RKO (cell line): ENCODE results near the gene USP21.
A peak's percentile ranks its signal among the peaks of the same experiment; 100 is the strongest.

Source experiments
- DNase-seq: peaks from one replicate; pipeline ENCODE4 v3.0.0-alpha.2; 2016; ENCODE audit warnings: low spot score

Gene USP21

GRCh38 chr1:161137881-161138280 is 21.4 kb upstream of the USP21 start:
- no peak for DNase-seq

DNA sequence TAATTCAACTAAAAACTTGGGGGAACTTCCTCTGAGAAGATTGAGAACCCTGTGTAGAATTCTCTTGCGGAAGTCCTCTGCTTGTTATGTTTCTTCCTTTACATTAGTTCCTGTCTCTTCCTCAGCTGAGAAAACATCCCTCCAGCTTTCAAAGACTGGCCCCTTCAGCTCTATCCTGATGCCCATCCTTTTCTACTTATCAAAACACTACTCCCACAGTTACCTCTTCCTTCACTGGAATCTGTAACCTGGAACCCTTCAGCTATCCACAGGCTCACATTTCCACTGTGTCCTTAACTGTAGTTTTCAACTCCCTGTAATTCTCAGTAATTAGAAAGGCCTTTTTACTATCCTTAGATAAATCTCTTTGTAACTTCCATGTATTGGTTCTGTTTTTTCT is 20.9 kb upstream of the USP21 start:
- DNase-seq: no peak

GRCh38 chr1:161139766-161140165 is 19.5 kb upstream of the USP21 start:
- DNase-seq: peak; percentile 57

GRCh38 chr1:161140755-161141400 is 18.4 kb upstream of the USP21 start:
- no peak for DNase-seq

GRCh38 chr1:161145832-161146231 is 13.5 kb upstream of the USP21 start:
- no peak for DNase-seq

- no peak for DNase-seq
Measured at GRCh38 chr1:161153176-161153575, 6.1 kb upstream of the USP21 start.

DNA sequence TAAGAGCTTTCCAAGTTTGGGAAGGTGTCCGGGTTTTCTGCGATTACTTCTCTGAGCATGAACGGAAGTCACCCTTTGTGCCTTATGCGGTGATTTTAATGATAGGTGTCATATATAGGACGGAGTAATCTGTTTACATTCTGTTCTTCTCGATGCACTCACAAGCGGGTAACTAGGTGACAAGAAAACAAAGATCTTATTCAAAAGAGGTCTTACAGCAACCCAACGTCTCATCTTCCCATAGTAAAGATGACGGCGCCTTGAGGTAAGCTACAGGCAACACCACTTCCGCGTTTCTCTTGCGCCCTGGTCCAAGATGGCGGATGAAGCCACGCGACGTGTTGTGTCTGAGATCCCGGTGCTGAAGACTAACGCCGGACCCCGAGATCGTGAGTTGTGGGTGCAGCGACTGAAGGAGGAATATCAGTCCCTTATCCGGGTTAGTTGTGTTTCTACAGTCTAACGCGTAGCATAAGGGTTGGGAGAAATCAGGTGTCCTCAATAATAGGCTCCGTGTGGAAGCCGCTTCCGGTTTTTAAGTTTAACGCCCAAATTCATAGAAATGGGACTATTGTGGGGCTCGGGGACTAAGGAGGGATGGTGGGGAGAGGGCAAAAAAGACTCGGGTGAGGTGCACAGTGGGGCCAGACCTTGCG is 5.5 kb upstream of the USP21 start, which contains the start of gene UFC1:
Gene UFC1, plus strand, starts transcription at position 297 of the 656 bp plus-strand sequence. Its CDS starts 20 bp downstream, at position 317.
- peak; percentile 95 for DNase-seq

DNA sequence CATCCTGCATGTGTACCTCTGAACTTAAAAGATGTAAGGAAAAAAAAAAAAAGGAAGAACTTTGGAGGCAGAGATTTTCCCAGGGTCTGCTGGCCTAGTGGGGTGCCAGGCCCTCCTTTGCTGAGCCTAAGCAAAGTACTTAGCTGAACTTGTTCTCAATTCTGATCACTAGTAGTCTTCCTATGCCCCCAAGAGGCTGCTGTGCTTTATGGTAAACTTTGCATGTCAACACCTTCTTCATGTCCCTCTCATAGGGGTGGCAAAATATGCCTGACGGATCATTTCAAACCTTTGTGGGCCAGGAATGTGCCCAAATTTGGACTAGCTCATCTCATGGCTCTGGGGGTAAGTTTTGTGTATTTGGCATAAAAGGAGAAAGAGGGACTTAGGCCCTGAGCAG is 1.4 kb upstream of the USP21 start:
- DNase-seq: no peak

GRCh38 chr1:161158316-161159010 is 837 bp upstream of the USP21 start:
- peak; percentile 98 for DNase-seq

DNA sequence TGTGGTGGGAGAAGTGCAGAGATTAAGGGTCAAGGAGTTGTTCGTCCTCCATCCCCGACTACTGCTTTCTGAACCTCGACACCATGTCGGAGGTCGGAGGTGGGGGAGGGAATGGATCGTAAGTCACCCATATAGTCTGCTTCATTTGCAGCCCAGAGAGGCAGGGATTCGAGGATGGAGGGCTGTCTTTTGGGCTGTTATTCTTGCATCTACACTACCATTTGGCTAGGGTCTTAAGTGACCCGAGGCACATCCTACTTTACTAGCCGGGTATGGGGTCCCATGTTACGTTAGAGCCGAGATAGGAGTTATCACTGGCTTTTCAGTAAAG is 578 bp downstream of the USP21 start:
- no peak for DNase-seq

GRCh38 chr1:161160671-161161145 is 1.4 kb downstream of the USP21 start:
- no peak for DNase-seq

- no peak for DNase-seq
Measured at GRCh38 chr1:161161652-161162051, 2.4 kb downstream of the USP21 start.

GRCh38 chr1:161162052-161162451 is 2.8 kb downstream of the USP21 start:
- DNase-seq: no peak

- no peak for DNase-seq
Measured at GRCh38 chr1:161162806-161163205, 3.5 kb downstream of the USP21 start.

- no peak for DNase-seq
Measured at GRCh38 chr1:161163793-161164192, 4.5 kb downstream of the USP21 start.

DNA sequence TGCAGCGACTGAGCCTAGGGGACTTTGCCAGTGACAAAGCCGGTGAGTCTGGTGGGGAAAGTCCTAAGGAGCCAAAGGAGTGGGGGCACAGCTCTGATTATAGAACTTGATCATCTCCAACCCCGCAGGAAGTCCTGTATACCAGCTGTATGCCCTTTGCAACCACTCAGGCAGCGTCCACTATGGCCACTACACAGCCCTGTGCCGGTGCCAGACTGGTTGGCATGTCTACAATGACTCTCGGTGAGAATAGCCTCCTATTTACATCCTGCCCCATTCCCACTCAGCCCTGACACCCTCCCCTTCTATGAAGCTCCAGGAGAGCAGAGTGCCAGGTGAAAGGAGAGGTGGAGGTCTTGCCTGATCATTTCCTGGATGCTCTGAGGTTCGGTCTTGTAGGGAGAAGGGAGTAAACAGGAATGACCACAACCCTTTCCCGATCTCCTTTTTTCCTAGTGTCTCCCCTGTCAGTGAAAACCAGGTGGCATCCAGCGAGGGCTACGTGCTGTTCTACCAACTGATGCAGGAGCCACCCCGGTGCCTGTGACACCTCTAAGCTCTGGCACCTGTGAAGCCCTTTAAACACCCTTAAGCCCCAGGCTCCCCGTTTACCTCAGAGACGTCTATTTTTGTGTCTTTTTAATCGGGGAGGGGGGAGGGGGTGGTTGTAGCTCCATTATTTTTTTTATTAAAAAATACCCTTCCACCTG is 5.8 kb downstream of the USP21 start:
- DNase-seq: no peak

DNA sequence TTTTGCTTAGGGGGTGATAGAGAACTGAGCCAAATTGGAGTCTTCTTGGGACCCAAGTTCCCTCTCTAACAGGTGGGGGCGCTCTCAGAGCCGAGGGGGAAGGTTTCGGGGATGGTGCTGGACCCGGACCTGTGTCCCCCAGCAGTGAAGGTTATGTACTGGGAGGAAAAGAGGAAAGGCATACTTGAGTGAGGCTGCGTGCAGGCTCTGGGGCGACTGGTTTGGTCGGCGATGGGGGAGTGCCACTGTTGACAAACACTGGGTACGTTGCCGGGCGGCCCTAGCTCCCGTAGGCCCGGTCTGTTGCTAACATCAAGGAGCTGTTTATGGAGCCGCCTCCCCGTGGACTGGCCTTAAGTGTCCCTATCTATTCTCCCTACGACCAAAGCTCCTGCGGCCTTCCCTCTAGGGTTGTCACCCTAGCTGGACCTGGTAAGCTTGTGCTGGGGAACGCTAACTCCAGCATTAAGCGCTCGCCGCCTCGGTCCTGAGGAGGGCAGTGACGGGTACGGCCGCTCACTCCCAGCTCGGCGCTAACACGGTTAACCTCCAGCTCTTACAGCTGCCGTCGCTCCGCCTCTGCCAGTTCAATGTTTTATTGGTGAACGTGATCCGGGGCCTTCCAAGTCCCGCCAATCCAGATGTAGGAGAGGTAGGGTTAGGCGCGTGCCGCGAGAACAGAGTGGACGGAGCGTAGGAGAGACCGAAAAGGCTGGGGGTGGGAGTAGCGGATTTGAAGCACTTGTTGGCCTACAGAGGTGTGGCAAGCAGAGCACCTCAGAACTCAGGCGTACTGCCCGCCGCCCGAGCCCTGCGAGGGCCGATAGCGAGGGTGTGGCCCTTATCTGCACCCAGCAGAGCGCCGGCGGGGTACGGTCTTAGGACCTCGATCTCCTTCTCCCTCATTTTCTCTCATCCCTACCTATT is 6.7 kb downstream of the USP21 start, which contains the start of gene PPOX:
Gene PPOX, plus strand, starts transcription at position 685 of the 927 bp plus-strand sequence. CDS start 422 bp downstream, outside the sequence.
- DNase-seq: peak; percentile 99

DNA sequence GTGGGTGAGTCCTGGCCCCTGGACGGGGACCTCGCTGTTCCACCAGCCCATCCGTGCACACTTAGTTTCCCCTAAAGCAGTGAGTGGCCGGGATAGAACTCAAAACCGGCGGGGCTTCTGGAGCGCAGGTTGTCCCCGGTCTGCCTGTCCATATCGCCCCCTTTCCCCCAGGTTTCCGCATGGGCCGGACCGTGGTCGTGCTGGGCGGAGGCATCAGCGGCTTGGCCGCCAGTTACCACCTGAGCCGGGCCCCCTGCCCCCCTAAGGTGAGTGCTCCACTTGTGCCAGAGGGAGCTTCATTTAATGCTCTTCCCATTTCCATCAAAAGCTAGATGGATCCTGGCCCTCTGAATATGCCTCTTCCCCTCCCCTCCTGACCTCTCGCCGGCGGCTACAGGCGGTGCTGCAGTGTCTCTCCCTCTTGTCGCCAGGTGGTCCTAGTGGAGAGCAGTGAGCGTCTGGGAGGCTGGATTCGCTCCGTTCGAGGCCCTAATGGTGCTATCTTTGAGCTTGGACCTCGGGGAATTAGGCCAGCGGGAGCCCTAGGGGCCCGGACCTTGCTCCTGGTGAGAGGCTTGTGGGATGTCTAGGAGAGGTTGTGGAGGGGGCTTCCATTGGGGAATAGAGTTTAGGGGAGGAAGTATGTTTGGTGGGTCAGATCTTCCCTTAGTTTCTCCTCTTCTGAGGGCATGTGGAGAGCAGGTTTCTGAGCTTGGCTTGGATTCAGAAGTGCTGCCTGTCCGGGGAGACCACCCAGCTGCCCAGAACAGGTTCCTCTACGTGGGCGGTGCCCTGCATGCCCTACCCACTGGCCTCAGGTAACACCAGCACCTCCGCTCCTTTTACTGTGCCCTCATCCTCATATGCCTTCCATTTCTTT is 7.6 kb downstream of the USP21 start:
- DNase-seq: peak; percentile 66

DNA sequence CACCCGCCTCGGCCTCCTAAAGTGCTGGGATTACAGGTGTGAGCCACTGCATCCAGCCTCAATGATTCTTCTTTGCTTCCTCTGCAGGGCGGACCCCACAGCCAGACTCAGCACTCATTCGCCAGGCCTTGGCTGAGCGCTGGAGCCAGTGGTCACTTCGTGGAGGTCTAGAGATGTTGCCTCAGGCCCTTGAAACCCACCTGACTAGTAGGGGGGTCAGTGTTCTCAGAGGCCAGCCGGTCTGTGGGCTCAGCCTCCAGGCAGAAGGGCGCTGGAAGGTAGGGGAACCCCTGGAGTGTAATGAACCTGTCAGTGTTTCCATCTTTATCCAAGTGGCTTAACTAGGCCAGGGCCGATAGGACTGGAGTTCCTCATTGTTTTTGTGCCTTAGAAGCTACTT is 9.6 kb downstream of the USP21 start:
- no peak for DNase-seq

GRCh38 chr1:161171191-161171590 is 11.9 kb downstream of the USP21 start:
- no peak for DNase-seq
